ENCODE results near the gene TPI1.
A peak's percentile ranks its signal among the peaks of the same experiment; 100 is the strongest.

DNA sequence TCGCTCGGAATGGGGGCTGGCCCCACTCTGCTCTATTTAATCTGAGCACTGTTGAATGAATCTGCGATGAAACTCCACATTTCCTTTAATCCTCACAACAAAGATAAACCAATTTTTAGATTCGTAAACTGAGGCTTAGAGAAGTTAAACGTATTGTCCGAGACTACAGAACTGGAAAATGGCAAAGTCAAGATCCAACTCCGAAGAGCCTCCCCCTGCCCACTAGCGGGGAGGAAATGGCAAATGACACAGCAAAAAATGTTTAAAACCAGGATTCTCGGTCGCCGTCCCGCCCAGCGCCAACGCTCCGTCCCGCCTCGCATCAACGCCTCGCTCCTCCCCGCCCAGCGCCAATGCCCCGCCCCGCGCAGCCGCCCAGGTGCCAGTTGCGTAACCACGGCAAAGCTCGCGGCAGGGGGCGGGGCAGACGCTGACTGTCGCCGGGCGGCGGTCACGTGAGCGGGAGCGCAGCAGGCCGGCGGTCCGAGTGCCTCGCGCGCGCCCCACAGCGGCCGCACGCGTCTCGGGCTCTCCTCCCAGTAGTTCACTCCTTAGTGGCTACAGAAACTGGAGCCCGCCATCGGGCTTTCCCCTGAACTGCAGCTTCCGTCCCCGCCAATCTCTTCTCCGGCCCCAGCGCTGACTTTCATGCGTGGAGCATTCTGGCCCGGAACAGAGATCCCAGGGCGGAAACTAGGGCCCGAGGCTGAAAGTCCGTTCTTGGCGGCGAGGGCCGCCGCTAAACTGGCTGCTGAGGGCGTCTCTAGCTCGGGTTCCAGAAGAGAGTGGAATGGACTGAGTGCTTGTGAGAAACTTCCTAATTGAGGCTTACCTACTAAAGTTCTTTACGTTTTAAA lies 23.7 kb downstream of the TPI1 start:
- peak; percentile 93 for TF ChIP-seq POLR2AphosphoS5 (IDR thresholded peaks at IDR 0.05; ENCODE audit: borderline replicate concordance, low read depth, low read length)
- no peak for TF ChIP-seq EZH2 (IDR thresholded peaks at IDR 0.05)
- peak; percentile 91 for TF ChIP-seq FOXP2 (optimal IDR thresholded peaks at IDR 0.05; ENCODE audit: control extremely low read depth, extremely low read length, insufficient read depth)

All from SK-N-MC (cell line).